GM23338 (cell line): Measurements from ENCODE around the gene OR56B1. TPM values are rescaled to one million over a fixed set of nuclear protein-coding genes. Genes with fewer than 3 reads are reported as not detected.

ENCODE experiments used
- ATAC-seq: fragments of 200-7000 bp; cut with Tn5 transposase; 3 replicates; pipeline ENCODE4 v1.9.1; 2020
- DNase-seq: peaks from one replicate; pipeline ENCODE4 v3.0.0-alpha.2; 2015; ENCODE audit warnings: low spot score
- H2AFZ ChIP-seq: fragments of 200-600 bp; sonication (generic); 2 replicates; pipeline ENCODE4 v1.8.0; 2016; ENCODE audit warnings: antibody characterized with exemption, mild to moderate bottlenecking, moderate library complexity
- H3F3A ChIP-seq: fragments of 200-600 bp; sonication (generic); replicated peaks from 2 replicates; pipeline ENCODE4 v1.8.0; 2017; ENCODE audit warnings: antibody characterized with exemption, mixed run types, low read depth
- H3K27ac ChIP-seq: fragments of 200-600 bp; sonication (generic); 2 replicates; pipeline ENCODE4 v1.6.1; 2016; ENCODE audit warnings: low read depth
- H3K27me3 ChIP-seq: fragments of 200-600 bp; sonication (generic); 2 replicates; pipeline ENCODE4 v1.8.0; 2016; ENCODE audit warnings: mild to moderate bottlenecking, mixed run types, moderate library complexity; ENCODE audit not compliant: insufficient read depth
- H3K36me3 ChIP-seq: fragments of 200-600 bp; sonication (generic); 2 replicates; pipeline ENCODE4 v1.8.0; 2016; ENCODE audit warnings: mild to moderate bottlenecking; ENCODE audit not compliant: insufficient read depth
- H3K4me1 ChIP-seq: fragments of 200-600 bp; sonication (generic); 2 replicates; pipeline ENCODE4 v1.8.0; 2016; ENCODE audit warnings: mild to moderate bottlenecking, moderate library complexity; ENCODE audit not compliant: insufficient read depth
- H3K4me2 ChIP-seq: fragments of 200-600 bp; sonication (generic); 2 replicates; pipeline ENCODE4 v1.7.1; 2017; ENCODE audit warnings: mixed run types
- H3K4me3 ChIP-seq: fragments of 200-600 bp; sonication (generic); 2 replicates; pipeline ENCODE4 v1.6.1; 2016; ENCODE audit warnings: mixed run types
- H3K79me2 ChIP-seq: fragments of 200-600 bp; sonication (generic); replicated peaks from 2 replicates; pipeline ENCODE4 v1.8.0; 2017; ENCODE audit warnings: mild to moderate bottlenecking; ENCODE audit not compliant: insufficient read depth
- H3K9me2 ChIP-seq: fragments of 200-600 bp; sonication (generic); 2 replicates; pipeline ENCODE4 v1.8.0; 2017; ENCODE audit not compliant: insufficient read depth
- H4K20me1 ChIP-seq: fragments of 200-600 bp; sonication (generic); replicated peaks from 2 replicates; pipeline ENCODE4 v1.8.0; 2017; ENCODE audit warnings: mild to moderate bottlenecking; ENCODE audit not compliant: insufficient read depth
- H3K27ac Mint-ChIP-seq: 2 replicates; pipeline ENCODE4 v1.8.0; 2020; ENCODE audit warnings: inconsistent platforms, mild to moderate bottlenecking, moderate library complexity, mixed read lengths
- H3K27me3 Mint-ChIP-seq: 3 replicates; pipeline ENCODE4 v1.8.0; 2022; ENCODE audit warnings: low read depth, mild to moderate bottlenecking, moderate library complexity, mixed read lengths, inconsistent platforms; ENCODE audit not compliant: insufficient read depth, poor library complexity
- H3K36me3 Mint-ChIP-seq: 3 replicates; pipeline ENCODE4 v1.8.0; 2021; ENCODE audit warnings: low read depth, mild to moderate bottlenecking, inconsistent platforms, moderate library complexity, mixed read lengths
- H3K4me1 Mint-ChIP-seq: 3 replicates; pipeline ENCODE4 v1.8.0; 2020; ENCODE audit warnings: mild to moderate bottlenecking, inconsistent platforms, mixed read lengths
- H3K4me3 Mint-ChIP-seq: 3 replicates; pipeline ENCODE4 v1.8.0; 2021; ENCODE audit warnings: moderate library complexity, mild to moderate bottlenecking, inconsistent platforms, mixed read lengths
- H3K9me3 Mint-ChIP-seq: 3 replicates; pipeline ENCODE4 v1.8.0; 2020; ENCODE audit warnings: moderate library complexity, mild to moderate bottlenecking, inconsistent platforms, mixed read lengths
- CREB1 ChIP-seq: fragments of 250-450 bp; sonication (Bioruptor Pico); IDR thresholded peaks from 2 replicates; pipeline ENCODE4 v1.5.0; 2020; ENCODE audit warnings: low read depth, mild to moderate bottlenecking, moderate library complexity
- CTCF ChIP-seq, 2 experiments: fragments of 200-600 bp in 1 of 2; sonication (generic) in 1 of 2; conservative IDR thresholded peaks; 2 replicates each; pipeline versions ENCODE4 v1.5.1 to v1.6.1; 2016 to 2017; ENCODE audit warnings: antibody characterized with exemption in 2 of 2, low read depth in 2 of 2, mild to moderate bottlenecking in 2 of 2, moderate library complexity in 1 of 2
- EZH2 ChIP-seq: fragments of 200-600 bp; sonication (generic); IDR thresholded peaks from one replicate; pipeline ENCODE4 v1.8.0; 2017; ENCODE audit warnings: antibody characterized with exemption, mild to moderate bottlenecking, low read depth; ENCODE audit not compliant: unreplicated experiment
- EZH2phosphoT487 ChIP-seq: fragments of 200-600 bp; sonication (generic); IDR thresholded peaks from one replicate; pipeline ENCODE4 v1.8.1; 2018; ENCODE audit warnings: antibody characterized with exemption; ENCODE audit not compliant: unreplicated experiment
- JUNB ChIP-seq: IDR thresholded peaks from one replicate; pipeline ENCODE4 v1.6.1; 2016; ENCODE audit warnings: antibody characterized with exemption; ENCODE audit not compliant: unreplicated experiment
- NANOG ChIP-seq: IDR thresholded peaks from 2 replicates; pipeline ENCODE4 v1.6.1; 2016; ENCODE audit warnings: antibody characterized with exemption, borderline replicate concordance
- POLR2AphosphoS5 ChIP-seq: IDR thresholded peaks from 2 replicates; pipeline ENCODE4 v1.6.1; 2016; ENCODE audit warnings: antibody characterized with exemption, low read depth
- REST ChIP-seq: IDR thresholded peaks from one replicate; pipeline ENCODE4 v1.6.1; 2018; ENCODE audit warnings: antibody characterized with exemption; ENCODE audit not compliant: unreplicated experiment
- STAT1 ChIP-seq: IDR thresholded peaks from one replicate; pipeline ENCODE4 v1.6.1; 2016; ENCODE audit warnings: antibody characterized with exemption; ENCODE audit not compliant: unreplicated experiment
- ZNF114 ChIP-seq: fragments of 250-450 bp; sonication (Bioruptor Pico); IDR thresholded peaks from 2 replicates; pipeline ENCODE4 v1.5.0; 2020; ENCODE audit warnings: mild to moderate bottlenecking, moderate library complexity
- ZNF331 ChIP-seq: fragments of 250-450 bp; sonication (Bioruptor Pico); IDR thresholded peaks from 2 replicates; pipeline ENCODE4 v1.5.0; 2020; ENCODE audit warnings: low read depth, mild to moderate bottlenecking, moderate library complexity
- polyA plus RNA-seq: library from polyadenylated mRNA; unstranded; fragments of >200 nt; fragmentation: Nextera tagmentation; extraction: Ambion mirVana; gene quantifications from 2 replicates; pipeline ENCODE4 v1.2.1, GENCODE V29; 2016
- total RNA-seq: library from RNA; depleted of rRNA; stranded (reverse); fragments of >200 nt; shearing (Covaris generic); gene quantifications from 2 replicates; pipeline ENCODE4 v1.2.3, GENCODE V29; 2014
- TF ChIP-seq, protein P1 (sequence below): fragments of 250-450 bp; sonication (Bioruptor Pico); IDR thresholded peaks from 2 replicates; pipeline ENCODE4 v1.5.0; 2020; ENCODE audit warnings: mild to moderate bottlenecking, moderate library complexity
- TF ChIP-seq, protein P2 (sequence below): IDR thresholded peaks from 2 replicates; pipeline ENCODE4 v1.6.1; 2016; ENCODE audit warnings: antibody characterized with exemption

Gene OR56B1
- total and polyA plus RNA-seq, 2 experiments from 2014 or later = 0.28 TPM; not detected in 1

- no peak overlapping the region; the same call in 1 of the 2 replicates for H3K27ac Mint-ChIP-seq
These were observed 45.5 kb upstream of the OR56B1 start for GRCh38 chr11:5690736-5691135.

More at GRCh38 chr11:5690736-5691135, 45.5 kb upstream of the OR56B1 start:
- H3K9me3 Mint-ChIP-seq = peaks cover 11% of the 10 kb centered on the region; the same call in 2 of the 3 replicates
- H3K36me3 ChIP-seq = no peaks in the 10 kb centered on the region
- peaks cover 21% of the 10 kb centered on the region for H3K4me1 ChIP-seq
- H3K4me3 Mint-ChIP-seq = peak overlapping the region; percentile 63
- no peak for TF ChIP-seq POLR2AphosphoS5
- TF ChIP-seq JUNB = no peak
- no peak for TF ChIP-seq NANOG
- TF ChIP-seq, protein P1, sequence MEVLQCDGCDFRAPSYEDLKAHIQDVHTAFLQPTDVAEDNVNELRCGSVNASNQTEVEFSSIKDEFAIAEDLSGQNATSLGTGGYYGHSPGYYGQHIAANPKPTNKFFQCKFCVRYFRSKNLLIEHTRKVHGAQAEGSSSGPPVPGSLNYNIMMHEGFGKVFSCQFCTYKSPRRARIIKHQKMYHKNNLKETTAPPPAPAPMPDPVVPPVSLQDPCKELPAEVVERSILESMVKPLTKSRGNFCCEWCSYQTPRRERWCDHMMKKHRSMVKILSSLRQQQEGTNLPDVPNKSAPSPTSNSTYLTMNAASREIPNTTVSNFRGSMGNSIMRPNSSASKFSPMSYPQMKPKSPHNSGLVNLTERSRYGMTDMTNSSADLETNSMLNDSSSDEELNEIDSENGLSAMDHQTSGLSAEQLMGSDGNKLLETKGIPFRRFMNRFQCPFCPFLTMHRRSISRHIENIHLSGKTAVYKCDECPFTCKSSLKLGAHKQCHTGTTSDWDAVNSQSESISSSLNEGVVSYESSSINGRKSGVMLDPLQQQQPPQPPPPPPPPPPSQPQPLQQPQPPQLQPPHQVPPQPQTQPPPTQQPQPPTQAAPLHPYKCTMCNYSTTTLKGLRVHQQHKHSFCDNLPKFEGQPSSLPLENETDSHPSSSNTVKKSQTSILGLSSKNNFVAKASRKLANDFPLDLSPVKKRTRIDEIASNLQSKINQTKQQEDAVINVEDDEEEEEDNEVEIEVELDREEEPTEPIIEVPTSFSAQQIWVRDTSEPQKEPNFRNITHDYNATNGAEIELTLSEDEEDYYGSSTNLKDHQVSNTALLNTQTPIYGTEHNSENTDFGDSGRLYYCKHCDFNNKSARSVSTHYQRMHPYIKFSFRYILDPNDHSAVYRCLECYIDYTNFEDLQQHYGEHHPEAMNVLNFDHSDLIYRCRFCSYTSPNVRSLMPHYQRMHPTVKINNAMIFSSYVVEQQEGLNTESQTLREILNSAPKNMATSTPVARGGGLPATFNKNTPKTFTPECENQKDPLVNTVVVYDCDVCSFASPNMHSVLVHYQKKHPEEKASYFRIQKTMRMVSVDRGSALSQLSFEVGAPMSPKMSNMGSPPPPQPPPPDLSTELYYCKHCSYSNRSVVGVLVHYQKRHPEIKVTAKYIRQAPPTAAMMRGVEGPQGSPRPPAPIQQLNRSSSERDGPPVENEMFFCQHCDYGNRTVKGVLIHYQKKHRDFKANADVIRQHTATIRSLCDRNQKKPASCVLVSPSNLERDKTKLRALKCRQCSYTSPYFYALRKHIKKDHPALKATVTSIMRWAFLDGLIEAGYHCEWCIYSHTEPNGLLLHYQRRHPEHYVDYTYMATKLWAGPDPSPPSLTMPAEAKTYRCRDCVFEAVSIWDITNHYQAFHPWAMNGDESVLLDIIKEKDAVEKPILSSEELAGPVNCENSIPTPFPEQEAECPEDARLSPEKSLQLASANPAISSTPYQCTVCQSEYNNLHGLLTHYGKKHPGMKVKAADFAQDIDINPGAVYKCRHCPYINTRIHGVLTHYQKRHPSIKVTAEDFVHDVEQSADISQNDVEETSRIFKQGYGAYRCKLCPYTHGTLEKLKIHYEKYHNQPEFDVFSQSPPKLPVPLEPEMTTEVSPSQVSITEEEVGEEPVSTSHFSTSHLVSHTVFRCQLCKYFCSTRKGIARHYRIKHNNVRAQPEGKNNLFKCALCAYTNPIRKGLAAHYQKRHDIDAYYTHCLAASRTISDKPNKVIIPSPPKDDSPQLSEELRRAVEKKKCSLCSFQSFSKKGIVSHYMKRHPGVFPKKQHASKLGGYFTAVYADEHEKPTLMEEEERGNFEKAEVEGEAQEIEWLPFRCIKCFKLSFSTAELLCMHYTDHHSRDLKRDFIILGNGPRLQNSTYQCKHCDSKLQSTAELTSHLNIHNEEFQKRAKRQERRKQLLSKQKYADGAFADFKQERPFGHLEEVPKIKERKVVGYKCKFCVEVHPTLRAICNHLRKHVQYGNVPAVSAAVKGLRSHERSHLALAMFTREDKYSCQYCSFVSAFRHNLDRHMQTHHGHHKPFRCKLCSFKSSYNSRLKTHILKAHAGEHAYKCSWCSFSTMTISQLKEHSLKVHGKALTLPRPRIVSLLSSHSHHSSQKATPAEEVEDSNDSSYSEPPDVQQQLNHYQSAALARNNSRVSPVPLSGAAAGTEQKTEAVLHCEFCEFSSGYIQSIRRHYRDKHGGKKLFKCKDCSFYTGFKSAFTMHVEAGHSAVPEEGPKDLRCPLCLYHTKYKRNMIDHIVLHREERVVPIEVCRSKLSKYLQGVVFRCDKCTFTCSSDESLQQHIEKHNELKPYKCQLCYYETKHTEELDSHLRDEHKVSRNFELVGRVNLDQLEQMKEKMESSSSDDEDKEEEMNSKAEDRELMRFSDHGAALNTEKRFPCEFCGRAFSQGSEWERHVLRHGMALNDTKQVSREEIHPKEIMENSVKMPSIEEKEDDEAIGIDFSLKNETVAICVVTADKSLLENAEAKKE = no peak
- TF ChIP-seq ZNF114 (CRISPR knock-in tag) = no peak
- no peak for TF ChIP-seq EZH2phosphoT487
- TF ChIP-seq ZNF331 (CRISPR knock-in tag) = no peak
- TF ChIP-seq CTCF (conservative IDR thresholded peaks at IDR 0.05; ENCODE audit: low read depth in 2 of 2) = no peak
- TF ChIP-seq EZH2 = no peak
- TF ChIP-seq STAT1 = no peak
- TF ChIP-seq, protein P2, sequence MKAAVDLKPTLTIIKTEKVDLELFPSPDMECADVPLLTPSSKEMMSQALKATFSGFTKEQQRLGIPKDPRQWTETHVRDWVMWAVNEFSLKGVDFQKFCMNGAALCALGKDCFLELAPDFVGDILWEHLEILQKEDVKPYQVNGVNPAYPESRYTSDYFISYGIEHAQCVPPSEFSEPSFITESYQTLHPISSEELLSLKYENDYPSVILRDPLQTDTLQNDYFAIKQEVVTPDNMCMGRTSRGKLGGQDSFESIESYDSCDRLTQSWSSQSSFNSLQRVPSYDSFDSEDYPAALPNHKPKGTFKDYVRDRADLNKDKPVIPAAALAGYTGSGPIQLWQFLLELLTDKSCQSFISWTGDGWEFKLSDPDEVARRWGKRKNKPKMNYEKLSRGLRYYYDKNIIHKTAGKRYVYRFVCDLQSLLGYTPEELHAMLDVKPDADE = no peak
- no peak for TF ChIP-seq REST
- no peak for TF ChIP-seq CREB1
- no peaks in the 10 kb centered on the region for H4K20me1 ChIP-seq
- ATAC-seq (no peak), DNase-seq (no peak)
- no peaks in the 10 kb centered on the region for H3F3A ChIP-seq
- H3K27ac ChIP-seq = 0 out of 2 replicates have a peak overlapping the region, but pooled peaks have one; percentile 94
- H3K4me3 ChIP-seq = peak overlapping the region; percentile 41
- H3K36me3 Mint-ChIP-seq = peaks cover 16% of the 10 kb centered on the region
- H3K4me2 ChIP-seq = peak overlapping the region; percentile 63
- peaks cover 24% of the 10 kb centered on the region for H3K4me1 Mint-ChIP-seq
- H2AFZ ChIP-seq = no peak overlapping the region
- H3K9me2 ChIP-seq = 0 out of 2 replicates have a peak, but pooled peaks cover 4% of the 10 kb centered on the region
- H3K27me3 Mint-ChIP-seq = peaks cover 4% of the 10 kb centered on the region
- H3K27me3 ChIP-seq = no peaks in the 10 kb centered on the region
- H3K79me2 ChIP-seq = peaks cover 32% of the 10 kb centered on the region
